Measurements from ENCODE around the gene ESPL1. TPM values are rescaled to one million over a fixed set of nuclear protein-coding genes. Genes with fewer than 3 reads are reported as not detected.

ESPL1 gene
- polyA plus RNA-seq, 3 donors: 8.0 to 9.4 (median 9.4) TPM

DNA sequence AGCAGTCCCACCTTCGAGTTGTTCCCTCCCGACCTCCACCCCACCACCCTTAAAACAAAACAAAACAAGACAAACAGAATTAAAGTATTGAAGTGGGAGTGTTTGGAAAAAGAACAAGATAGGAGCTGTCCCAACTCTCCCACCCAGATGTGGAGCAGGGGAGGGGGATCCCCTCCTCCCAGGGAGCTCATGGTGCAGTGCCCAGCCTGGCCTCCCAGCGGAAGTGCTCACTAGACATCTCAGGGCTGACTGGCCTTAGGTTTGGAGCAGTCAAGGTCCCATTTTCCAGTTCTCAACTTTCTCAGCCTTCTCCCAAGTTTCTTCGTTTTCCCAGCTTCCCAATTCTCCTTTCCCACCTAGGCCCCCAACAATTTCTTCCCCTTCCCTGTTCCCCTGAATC is 65.2 kb downstream of the ESPL1 start:
- no peak for DNase-seq (ENCODE audit: low read depth in 3 of 3, low spot score in 2 of 3)

DNA sequence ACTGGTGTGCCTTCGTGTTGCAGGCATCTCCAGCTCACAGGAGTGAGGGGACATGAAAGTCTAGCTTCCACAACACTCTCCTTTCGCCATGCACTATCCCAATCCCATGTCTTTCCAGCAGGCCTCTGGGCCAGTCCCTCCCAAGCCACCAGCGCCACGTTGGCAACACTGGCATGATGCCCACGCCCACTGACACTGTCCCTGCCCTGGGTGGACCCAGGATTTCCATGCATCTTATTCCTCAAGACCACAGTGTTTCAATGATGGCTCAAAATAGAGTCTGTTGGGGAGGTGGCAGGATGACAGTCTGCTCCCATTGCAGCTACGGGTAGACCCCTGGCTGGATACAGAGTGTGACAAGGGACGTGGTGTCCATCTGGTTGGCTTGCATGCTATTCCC is 65.7 kb downstream of the ESPL1 start:
- no peak for DNase-seq (ENCODE audit: low read depth in 3 of 3, low spot score in 2 of 3)

DNA sequence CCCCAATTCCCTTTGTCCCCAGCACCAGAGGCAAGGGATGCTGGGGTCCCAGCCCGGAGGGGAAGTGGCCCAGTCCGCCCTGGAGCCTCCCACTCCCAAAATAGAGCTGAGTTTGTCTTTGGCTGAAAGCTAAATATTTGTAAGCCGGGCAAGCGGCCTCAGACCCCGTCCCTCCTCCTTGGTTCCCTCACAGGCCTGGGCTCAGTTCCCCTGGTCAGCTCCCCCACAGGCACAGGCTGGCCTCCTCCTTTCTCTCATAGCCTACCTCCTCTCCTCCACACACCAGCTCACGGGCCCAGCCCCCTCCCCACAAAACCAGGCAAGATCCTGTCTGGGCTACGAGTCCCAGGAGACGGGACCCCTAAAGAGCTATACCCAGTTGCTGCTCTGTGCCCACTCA is 66.7 kb downstream of the ESPL1 start:
- DNase-seq (ENCODE audit: low read depth in 3 of 3, low spot score in 2 of 3): no peak

DNA sequence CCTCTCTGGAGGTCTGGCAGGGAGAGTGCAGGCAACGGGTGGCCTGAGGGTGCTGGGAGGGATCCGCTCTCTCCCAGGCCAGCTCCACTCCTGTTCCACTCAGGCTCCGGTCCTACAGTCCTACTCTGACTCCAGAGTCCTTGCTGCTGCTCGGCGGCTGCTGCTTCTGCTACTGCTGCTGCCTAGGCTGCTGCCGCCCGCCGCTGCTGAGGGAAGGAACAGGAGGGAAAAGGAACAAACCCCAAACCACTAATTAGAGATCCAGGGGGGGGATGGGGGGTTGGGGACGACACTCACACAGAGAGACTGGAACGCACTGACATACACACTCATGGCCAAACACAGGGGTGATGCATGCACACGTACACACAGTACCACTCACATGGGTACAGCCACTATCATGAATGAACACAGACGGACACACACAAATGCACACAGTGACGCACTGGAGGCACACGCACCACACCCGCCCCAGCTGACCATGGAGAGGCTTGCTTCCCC is 68.1 kb downstream of the ESPL1 start, which contains the start of gene SP7:
SP7 (minus strand) TSS at position 174 of the 501 bp plus-strand sequence. CDS start 708 bp downstream, outside the sequence.
- no peak for DNase-seq (ENCODE audit: low read depth in 3 of 3, low spot score in 2 of 3)

DNA sequence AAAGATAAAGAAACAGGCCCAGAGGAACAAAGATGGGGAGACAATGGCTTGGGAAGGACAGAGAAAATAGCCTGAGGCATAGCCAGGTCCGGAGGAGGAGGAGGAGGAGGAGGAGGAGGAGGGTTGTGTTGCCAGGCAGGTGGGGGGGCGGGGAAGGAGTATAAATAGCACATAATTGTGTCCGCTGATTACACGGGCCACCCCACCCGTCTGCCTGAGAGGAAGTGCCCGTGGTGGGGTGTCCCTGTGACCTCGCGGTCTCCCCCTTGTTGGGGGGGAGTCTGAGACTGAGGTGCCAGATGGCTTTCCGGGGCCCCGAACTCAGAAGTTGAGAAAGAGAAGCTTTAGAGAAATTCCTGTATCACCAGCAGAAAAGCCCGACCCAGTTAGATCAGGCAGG is 69.9 kb downstream of the ESPL1 start:
- DNase-seq (ENCODE audit: low read depth in 3 of 3, low spot score in 2 of 3): no peak

DNA sequence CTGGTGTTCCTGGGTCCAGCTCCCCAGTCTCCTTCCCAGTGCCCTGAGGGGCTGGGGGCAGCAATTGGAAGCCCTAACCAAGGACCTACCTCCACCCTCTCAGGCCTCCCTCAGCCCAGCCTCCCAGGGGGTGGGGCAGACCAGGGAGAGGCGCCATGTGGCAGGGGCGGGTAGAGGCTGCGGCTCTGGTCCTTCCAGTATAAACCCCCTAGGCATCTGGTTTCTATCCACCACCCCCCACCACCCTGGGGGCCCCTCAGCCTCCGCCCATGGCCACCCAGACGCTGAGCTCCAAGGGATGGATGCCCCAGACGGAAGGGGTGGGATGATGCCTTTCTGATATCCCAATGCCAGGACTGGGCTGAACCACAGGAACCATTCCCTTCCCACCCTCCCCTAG is 70.8 kb downstream of the ESPL1 start:
- DNase-seq (ENCODE audit: low read depth in 3 of 3, low spot score in 2 of 3): no peak

DNA sequence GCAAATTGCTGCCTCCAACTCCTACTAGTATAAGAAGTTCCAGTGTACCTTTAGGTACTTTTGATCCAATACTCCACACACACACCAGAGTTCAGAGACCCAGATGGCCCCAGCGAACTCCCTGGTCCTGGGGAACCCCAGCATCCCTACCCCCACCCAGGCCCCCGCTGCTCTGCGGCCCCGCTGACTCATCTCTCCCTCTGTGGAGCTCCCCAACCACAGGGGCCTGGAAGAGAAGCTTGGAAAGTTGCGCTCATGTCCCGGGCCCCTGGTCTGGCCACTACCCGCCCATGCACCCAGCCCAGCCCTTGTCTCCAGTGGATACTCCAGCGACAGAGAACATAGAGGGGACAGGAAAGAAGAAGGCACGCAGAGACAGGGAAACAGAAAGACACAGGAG is 72.3 kb downstream of the ESPL1 start:
- DNase-seq (ENCODE audit: low read depth in 3 of 3, low spot score in 2 of 3): no peak

Other genes with a start within 250 kb of the ESPL1 start
- 10 to 100 TPM; 66.1 to 78.2 (median 76.8) TPM for gene TNS2, start 218.2 kb upstream of the ESPL1 start, polyA plus RNA-seq (ENCODE audit: insufficient read length in 3 of 3)
- 10 to 100 TPM; 17.1 to 19.2 (median 18.0) TPM for gene SPRYD3, start 188.9 kb upstream of the ESPL1 start, polyA plus RNA-seq (ENCODE audit: insufficient read length in 3 of 3)
- 10 to 100 TPM; 12.2 to 12.8 (median 12.4) TPM for gene IGFBP6, start 170.6 kb upstream of the ESPL1 start, polyA plus RNA-seq (ENCODE audit: insufficient read length in 3 of 3)
- 1 to 10 TPM; 1.2 to 1.6 (median 1.4) TPM for gene SOAT2, start 164.8 kb upstream of the ESPL1 start, polyA plus RNA-seq (ENCODE audit: insufficient read length in 3 of 3)
- gene ZNF740, start 87.6 kb upstream of the ESPL1 start, polyA plus RNA-seq (ENCODE audit: insufficient read length in 3 of 3): 10 to 100 TPM; 75.1 to 81.8 (median 78.8) TPM
- 10 to 100 TPM; 28.9 to 34.0 (median 31.1) TPM for gene CSAD, start 87.4 kb upstream of the ESPL1 start, polyA plus RNA-seq (ENCODE audit: insufficient read length in 3 of 3)
- 1 to 10 TPM in 1 of 3 donors, under 1 TPM in 2; 0.88 to 1.3 (median 0.96) TPM for gene ITGB7, start 61.0 kb upstream of the ESPL1 start, polyA plus RNA-seq (ENCODE audit: insufficient read length in 3 of 3)
- 10 to 100 TPM; 28.1 to 33.5 (median 32.3) TPM for gene RARG, start 36.1 kb upstream of the ESPL1 start, polyA plus RNA-seq (ENCODE audit: insufficient read length in 3 of 3)
- gene PFDN5, start 27.2 kb downstream of the ESPL1 start, polyA plus RNA-seq (ENCODE audit: insufficient read length in 3 of 3): 100 to 1,000 TPM; 817 to 897 (median 885) TPM
- 10 to 100 TPM; 47.2 to 53.6 (median 48.8) TPM for gene MYG1, start 31.4 kb downstream of the ESPL1 start, polyA plus RNA-seq (ENCODE audit: insufficient read length in 3 of 3)
- 10 to 100 TPM; 69.0 to 85.4 (median 72.3) TPM for gene AAAS, start 53.3 kb downstream of the ESPL1 start, polyA plus RNA-seq (ENCODE audit: insufficient read length in 3 of 3)
- gene SP7, start 68.1 kb downstream of the ESPL1 start, polyA plus RNA-seq (ENCODE audit: insufficient read length in 3 of 3): under 1 TPM; 0.10 to 0.32 (median 0.16) TPM
- 10 to 100 TPM; 76.7 to 81.0 (median 77.6) TPM for gene SP1, start 111.9 kb downstream of the ESPL1 start, polyA plus RNA-seq (ENCODE audit: insufficient read length in 3 of 3)
- gene AMHR2, start 155.6 kb downstream of the ESPL1 start, polyA plus RNA-seq (ENCODE audit: insufficient read length in 3 of 3): under 1 TPM; 0.13 to 0.39 (median 0.22) TPM
- gene PRR13, start 173.4 kb downstream of the ESPL1 start, polyA plus RNA-seq (ENCODE audit: insufficient read length in 3 of 3): 100 to 1,000 TPM; 189 to 212 (median 200) TPM
- 1,000 to 10,000 TPM; 1,108 to 1,139 (median 1,109) TPM for gene PCBP2, start 183.8 kb downstream of the ESPL1 start, polyA plus RNA-seq (ENCODE audit: insufficient read length in 3 of 3)
- gene MAP3K12, start 231.2 kb downstream of the ESPL1 start, polyA plus RNA-seq (ENCODE audit: insufficient read length in 3 of 3): 10 to 100 TPM; 18.3 to 21.3 (median 19.6) TPM
- gene TARBP2, start 233.0 kb downstream of the ESPL1 start, polyA plus RNA-seq (ENCODE audit: insufficient read length in 3 of 3): 10 to 100 TPM; 40.0 to 44.5 (median 42.7) TPM
- gene NPFF, start 239.2 kb downstream of the ESPL1 start, polyA plus RNA-seq (ENCODE audit: insufficient read length in 3 of 3): 1 to 10 TPM in 1 of 3 donors, under 1 TPM in 2; 0.40 to 1.4 (median 0.61) TPM